ENCODE measurements around the gene STARD9.

GRCh38 chr15:42681119-42681518, 105.7 kb downstream of the STARD9 start:
- TF ChIP-seq POLR2AphosphoS5 (IDR thresholded peaks at IDR 0.05; ENCODE audit: low read depth) (no peak), EZH2 (IDR thresholded peaks at IDR 0.05; ENCODE audit: low read depth, unreplicated experiment) (no peak), EZH2phosphoT487 (IDR thresholded peaks at IDR 0.05; ENCODE audit: unreplicated experiment) (no peak), CREB1 (CRISPR knock-in tag; IDR thresholded peaks at IDR 0.05; ENCODE audit: low read depth) (no peak), JUNB (IDR thresholded peaks at IDR 0.05; ENCODE audit: unreplicated experiment) (no peak), STAT1 (IDR thresholded peaks at IDR 0.05; ENCODE audit: unreplicated experiment) (no peak), ZNF331 (CRISPR knock-in tag; IDR thresholded peaks at IDR 0.05; ENCODE audit: low read depth) (no peak), REST (IDR thresholded peaks at IDR 0.05; ENCODE audit: unreplicated experiment) (no peak), ETS1 (IDR thresholded peaks at IDR 0.05) (no peak), ZNF114 (CRISPR knock-in tag; IDR thresholded peaks at IDR 0.05) (no peak)
- TF ChIP-seq, protein P1, sequence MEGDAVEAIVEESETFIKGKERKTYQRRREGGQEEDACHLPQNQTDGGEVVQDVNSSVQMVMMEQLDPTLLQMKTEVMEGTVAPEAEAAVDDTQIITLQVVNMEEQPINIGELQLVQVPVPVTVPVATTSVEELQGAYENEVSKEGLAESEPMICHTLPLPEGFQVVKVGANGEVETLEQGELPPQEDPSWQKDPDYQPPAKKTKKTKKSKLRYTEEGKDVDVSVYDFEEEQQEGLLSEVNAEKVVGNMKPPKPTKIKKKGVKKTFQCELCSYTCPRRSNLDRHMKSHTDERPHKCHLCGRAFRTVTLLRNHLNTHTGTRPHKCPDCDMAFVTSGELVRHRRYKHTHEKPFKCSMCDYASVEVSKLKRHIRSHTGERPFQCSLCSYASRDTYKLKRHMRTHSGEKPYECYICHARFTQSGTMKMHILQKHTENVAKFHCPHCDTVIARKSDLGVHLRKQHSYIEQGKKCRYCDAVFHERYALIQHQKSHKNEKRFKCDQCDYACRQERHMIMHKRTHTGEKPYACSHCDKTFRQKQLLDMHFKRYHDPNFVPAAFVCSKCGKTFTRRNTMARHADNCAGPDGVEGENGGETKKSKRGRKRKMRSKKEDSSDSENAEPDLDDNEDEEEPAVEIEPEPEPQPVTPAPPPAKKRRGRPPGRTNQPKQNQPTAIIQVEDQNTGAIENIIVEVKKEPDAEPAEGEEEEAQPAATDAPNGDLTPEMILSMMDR (conservative IDR thresholded peaks at IDR 0.05; ENCODE audit: low read depth in 2 of 2), result no peak
- TF ChIP-seq, protein P2, sequence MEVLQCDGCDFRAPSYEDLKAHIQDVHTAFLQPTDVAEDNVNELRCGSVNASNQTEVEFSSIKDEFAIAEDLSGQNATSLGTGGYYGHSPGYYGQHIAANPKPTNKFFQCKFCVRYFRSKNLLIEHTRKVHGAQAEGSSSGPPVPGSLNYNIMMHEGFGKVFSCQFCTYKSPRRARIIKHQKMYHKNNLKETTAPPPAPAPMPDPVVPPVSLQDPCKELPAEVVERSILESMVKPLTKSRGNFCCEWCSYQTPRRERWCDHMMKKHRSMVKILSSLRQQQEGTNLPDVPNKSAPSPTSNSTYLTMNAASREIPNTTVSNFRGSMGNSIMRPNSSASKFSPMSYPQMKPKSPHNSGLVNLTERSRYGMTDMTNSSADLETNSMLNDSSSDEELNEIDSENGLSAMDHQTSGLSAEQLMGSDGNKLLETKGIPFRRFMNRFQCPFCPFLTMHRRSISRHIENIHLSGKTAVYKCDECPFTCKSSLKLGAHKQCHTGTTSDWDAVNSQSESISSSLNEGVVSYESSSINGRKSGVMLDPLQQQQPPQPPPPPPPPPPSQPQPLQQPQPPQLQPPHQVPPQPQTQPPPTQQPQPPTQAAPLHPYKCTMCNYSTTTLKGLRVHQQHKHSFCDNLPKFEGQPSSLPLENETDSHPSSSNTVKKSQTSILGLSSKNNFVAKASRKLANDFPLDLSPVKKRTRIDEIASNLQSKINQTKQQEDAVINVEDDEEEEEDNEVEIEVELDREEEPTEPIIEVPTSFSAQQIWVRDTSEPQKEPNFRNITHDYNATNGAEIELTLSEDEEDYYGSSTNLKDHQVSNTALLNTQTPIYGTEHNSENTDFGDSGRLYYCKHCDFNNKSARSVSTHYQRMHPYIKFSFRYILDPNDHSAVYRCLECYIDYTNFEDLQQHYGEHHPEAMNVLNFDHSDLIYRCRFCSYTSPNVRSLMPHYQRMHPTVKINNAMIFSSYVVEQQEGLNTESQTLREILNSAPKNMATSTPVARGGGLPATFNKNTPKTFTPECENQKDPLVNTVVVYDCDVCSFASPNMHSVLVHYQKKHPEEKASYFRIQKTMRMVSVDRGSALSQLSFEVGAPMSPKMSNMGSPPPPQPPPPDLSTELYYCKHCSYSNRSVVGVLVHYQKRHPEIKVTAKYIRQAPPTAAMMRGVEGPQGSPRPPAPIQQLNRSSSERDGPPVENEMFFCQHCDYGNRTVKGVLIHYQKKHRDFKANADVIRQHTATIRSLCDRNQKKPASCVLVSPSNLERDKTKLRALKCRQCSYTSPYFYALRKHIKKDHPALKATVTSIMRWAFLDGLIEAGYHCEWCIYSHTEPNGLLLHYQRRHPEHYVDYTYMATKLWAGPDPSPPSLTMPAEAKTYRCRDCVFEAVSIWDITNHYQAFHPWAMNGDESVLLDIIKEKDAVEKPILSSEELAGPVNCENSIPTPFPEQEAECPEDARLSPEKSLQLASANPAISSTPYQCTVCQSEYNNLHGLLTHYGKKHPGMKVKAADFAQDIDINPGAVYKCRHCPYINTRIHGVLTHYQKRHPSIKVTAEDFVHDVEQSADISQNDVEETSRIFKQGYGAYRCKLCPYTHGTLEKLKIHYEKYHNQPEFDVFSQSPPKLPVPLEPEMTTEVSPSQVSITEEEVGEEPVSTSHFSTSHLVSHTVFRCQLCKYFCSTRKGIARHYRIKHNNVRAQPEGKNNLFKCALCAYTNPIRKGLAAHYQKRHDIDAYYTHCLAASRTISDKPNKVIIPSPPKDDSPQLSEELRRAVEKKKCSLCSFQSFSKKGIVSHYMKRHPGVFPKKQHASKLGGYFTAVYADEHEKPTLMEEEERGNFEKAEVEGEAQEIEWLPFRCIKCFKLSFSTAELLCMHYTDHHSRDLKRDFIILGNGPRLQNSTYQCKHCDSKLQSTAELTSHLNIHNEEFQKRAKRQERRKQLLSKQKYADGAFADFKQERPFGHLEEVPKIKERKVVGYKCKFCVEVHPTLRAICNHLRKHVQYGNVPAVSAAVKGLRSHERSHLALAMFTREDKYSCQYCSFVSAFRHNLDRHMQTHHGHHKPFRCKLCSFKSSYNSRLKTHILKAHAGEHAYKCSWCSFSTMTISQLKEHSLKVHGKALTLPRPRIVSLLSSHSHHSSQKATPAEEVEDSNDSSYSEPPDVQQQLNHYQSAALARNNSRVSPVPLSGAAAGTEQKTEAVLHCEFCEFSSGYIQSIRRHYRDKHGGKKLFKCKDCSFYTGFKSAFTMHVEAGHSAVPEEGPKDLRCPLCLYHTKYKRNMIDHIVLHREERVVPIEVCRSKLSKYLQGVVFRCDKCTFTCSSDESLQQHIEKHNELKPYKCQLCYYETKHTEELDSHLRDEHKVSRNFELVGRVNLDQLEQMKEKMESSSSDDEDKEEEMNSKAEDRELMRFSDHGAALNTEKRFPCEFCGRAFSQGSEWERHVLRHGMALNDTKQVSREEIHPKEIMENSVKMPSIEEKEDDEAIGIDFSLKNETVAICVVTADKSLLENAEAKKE (CRISPR knock-in tag; IDR thresholded peaks at IDR 0.05), result no peak

Measured in GM23338 (cell line).